MM.1S (cell line): ENCODE data around the gene POLR1F.
A peak's percentile ranks its signal among the peaks of the same experiment; 100 is the strongest.

ENCODE experiments used
- DNase-seq: peaks from one replicate; pipeline ENCODE4 v3.0.0-alpha.2; 2015
- H2AFZ ChIP-seq: fragments of 300-600 bp; sonication (generic); 2 replicates; pipeline ENCODE4 v1.6.0; 2016; ENCODE audit warnings: antibody characterized with exemption, low read length
- H3F3A ChIP-seq: fragments of 300-600 bp; sonication (generic); 2 replicates; pipeline ENCODE4 v1.6.1; 2016; ENCODE audit warnings: mild to moderate bottlenecking, antibody characterized with exemption, low read length, moderate library complexity, mixed read lengths; ENCODE audit not compliant: insufficient read depth
- H3K27ac ChIP-seq: fragments of 300-600 bp; sonication (generic); 2 replicates; pipeline ENCODE4 v1.5.1; 2016; ENCODE audit warnings: mild to moderate bottlenecking, low read length
- H3K27me3 ChIP-seq: fragments of 300-600 bp; sonication (generic); replicated peaks from 2 replicates; pipeline ENCODE4 v1.6.0; 2016; ENCODE audit warnings: low read length; ENCODE audit not compliant: insufficient read depth
- H3K36me3 ChIP-seq: fragments of 300-600 bp; sonication (generic); replicated peaks from 2 replicates; pipeline ENCODE4 v1.6.1; 2016; ENCODE audit warnings: mild to moderate bottlenecking, low read length, mixed read lengths; ENCODE audit not compliant: insufficient read depth
- H3K4me1 ChIP-seq: fragments of 300-600 bp; sonication (generic); 2 replicates; pipeline ENCODE4 v1.6.1; 2016; ENCODE audit warnings: low read length, mixed read lengths
- H3K4me2 ChIP-seq: fragments of 300-600 bp; sonication (generic); 2 replicates; pipeline ENCODE4 v1.6.0; 2016; ENCODE audit warnings: low read depth, low read length
- H3K4me3 ChIP-seq: fragments of 300-600 bp; sonication (generic); 2 replicates; pipeline ENCODE4 v1.5.1; 2016; ENCODE audit warnings: low read length, mixed read lengths
- H3K79me2 ChIP-seq: fragments of 300-600 bp; sonication (generic); 2 replicates; pipeline ENCODE4 v1.6.1; 2016; ENCODE audit warnings: mixed run types, low read length, mixed read lengths
- H3K9ac ChIP-seq: fragments of 300-600 bp; sonication (generic); 2 replicates; pipeline ENCODE4 v1.6.1; 2016; ENCODE audit warnings: low read length, mixed read lengths
- H3K9me2 ChIP-seq: fragments of 300-600 bp; sonication (generic); replicated peaks from 2 replicates; pipeline ENCODE4 v1.6.1; 2016; ENCODE audit warnings: mild to moderate bottlenecking, low read length, mixed read lengths; ENCODE audit not compliant: insufficient read depth
- H3K9me3 ChIP-seq: fragments of 300-600 bp; sonication (generic); replicated peaks from 2 replicates; pipeline ENCODE4 v1.6.1; 2016; ENCODE audit warnings: mild to moderate bottlenecking, low read length, mixed read lengths; ENCODE audit not compliant: insufficient read depth
- H4K20me1 ChIP-seq: fragments of 300-600 bp; sonication (generic); 2 replicates; pipeline ENCODE4 v1.6.1; 2016; ENCODE audit warnings: mild to moderate bottlenecking, low read length, moderate library complexity, mixed read lengths; ENCODE audit not compliant: insufficient read depth
- EZH2 ChIP-seq: fragments of 300-600 bp; sonication (generic); optimal IDR thresholded peaks from 2 replicates; pipeline ENCODE3; 2017; ENCODE audit warnings: low read depth, mild to moderate bottlenecking, antibody characterized with exemption, low read length, mixed read lengths
- EZH2phosphoT487 ChIP-seq: fragments of 300-600 bp; sonication (generic); IDR thresholded peaks from 2 replicates; pipeline ENCODE4 v1.6.1; 2018; ENCODE audit warnings: antibody characterized with exemption, low read length
- TF ChIP-seq, protein P1 (sequence below): fragments of 300-600 bp; sonication (generic); IDR thresholded peaks from 2 replicates; pipeline ENCODE4 v1.5.1; 2016; ENCODE audit warnings: antibody characterized with exemption, low read length, mixed read lengths

The POLR1F gene

DNA sequence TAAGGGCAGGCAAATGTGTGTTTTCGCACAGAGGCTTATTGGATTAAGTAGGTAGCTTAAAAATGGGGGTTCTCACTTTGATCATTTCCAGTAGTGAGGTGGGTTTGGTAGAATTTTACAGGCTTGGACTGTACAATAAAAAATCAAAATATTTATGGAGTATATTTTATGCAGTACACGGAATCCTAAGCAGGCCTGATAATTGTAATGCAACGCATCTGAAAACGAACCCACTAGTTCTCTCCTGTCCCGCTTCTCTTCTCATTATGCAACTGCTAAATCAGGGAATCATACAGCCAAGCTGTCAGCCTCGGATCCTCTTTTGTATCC is 377 bp upstream of the POLR1F start:
- no peak overlapping the region for H3K27ac ChIP-seq
- DNase-seq: no peak
- H3F3A ChIP-seq: no peaks in the 10 kb centered on the region
- TF ChIP-seq, protein P1, sequence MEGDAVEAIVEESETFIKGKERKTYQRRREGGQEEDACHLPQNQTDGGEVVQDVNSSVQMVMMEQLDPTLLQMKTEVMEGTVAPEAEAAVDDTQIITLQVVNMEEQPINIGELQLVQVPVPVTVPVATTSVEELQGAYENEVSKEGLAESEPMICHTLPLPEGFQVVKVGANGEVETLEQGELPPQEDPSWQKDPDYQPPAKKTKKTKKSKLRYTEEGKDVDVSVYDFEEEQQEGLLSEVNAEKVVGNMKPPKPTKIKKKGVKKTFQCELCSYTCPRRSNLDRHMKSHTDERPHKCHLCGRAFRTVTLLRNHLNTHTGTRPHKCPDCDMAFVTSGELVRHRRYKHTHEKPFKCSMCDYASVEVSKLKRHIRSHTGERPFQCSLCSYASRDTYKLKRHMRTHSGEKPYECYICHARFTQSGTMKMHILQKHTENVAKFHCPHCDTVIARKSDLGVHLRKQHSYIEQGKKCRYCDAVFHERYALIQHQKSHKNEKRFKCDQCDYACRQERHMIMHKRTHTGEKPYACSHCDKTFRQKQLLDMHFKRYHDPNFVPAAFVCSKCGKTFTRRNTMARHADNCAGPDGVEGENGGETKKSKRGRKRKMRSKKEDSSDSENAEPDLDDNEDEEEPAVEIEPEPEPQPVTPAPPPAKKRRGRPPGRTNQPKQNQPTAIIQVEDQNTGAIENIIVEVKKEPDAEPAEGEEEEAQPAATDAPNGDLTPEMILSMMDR: no peak
- TF ChIP-seq EZH2 (no peak), EZH2phosphoT487 (no peak)
- H3K9me2 ChIP-seq: no peaks in the 10 kb centered on the region
- peaks cover 15% of the 10 kb centered on the region for H3K4me1 ChIP-seq
- H2AFZ ChIP-seq: peak overlapping the region; percentile 28
- peaks cover 46% of the 10 kb centered on the region for H3K79me2 ChIP-seq
- peak overlapping the region; percentile 44 for H3K4me2 ChIP-seq
- H3K4me3 ChIP-seq: no peak overlapping the region
- H3K9ac ChIP-seq: no peak overlapping the region
- H3K9me3 ChIP-seq: no peaks in the 10 kb centered on the region
- no peaks in the 10 kb centered on the region; the same call in 1 of the 2 replicates for H4K20me1 ChIP-seq
- no peaks in the 10 kb centered on the region for H3K36me3 ChIP-seq
- no peaks in the 10 kb centered on the region for H3K27me3 ChIP-seq

- Histone ChIP-seq H3K36me3 (no peaks in the 10 kb centered on the region), H3F3A (no peaks in the 10 kb centered on the region), H3K9me3 (no peaks in the 10 kb centered on the region), H3K4me3 (peak overlapping the region; percentile 90; the same call in 1 of the 2 replicates), H3K9ac (no peak overlapping the region; the same call in 1 of the 2 replicates), H4K20me1 (no peaks in the 10 kb centered on the region; the same call in 1 of the 2 replicates), H3K27me3 (no peaks in the 10 kb centered on the region), H2AFZ (no peak overlapping the region), H3K9me2 (no peaks in the 10 kb centered on the region), H3K27ac (no peak overlapping the region), H3K4me2 (peak overlapping the region; percentile 84), H3K79me2 (peaks cover 64% of the 10 kb centered on the region), H3K4me1 (peaks cover 15% of the 10 kb centered on the region)
- TF ChIP-seq, protein P1: no peak
- TF ChIP-seq EZH2phosphoT487 (no peak), EZH2 (no peak)
- no peak for DNase-seq
Measured at GRCh38 chr7:19707240-19707639, 1.6 kb downstream of the POLR1F start.

DNA sequence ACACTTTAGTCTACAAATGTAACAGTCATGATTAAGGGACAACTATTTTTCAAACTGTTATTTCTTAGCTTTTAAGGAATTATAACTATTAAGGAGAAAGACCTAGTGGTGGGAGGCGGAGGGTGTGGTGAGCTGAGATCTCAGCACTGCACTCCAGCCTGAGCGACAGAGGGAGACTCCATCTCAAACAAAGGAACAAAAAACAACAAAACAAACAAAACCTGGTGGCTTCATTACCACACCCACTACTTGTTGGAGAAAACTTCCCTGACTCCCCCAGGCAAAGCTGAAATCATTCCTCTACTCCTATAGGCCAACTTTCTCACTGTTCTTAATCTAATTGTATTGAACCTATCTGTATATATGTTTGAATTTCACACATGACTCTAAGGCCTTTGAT is 3.2 kb downstream of the POLR1F start:
- H3K9ac ChIP-seq: no peak overlapping the region
- no peaks in the 10 kb centered on the region for H3K36me3 ChIP-seq
- H3K9me2 ChIP-seq: no peaks in the 10 kb centered on the region
- no peaks in the 10 kb centered on the region for H3K27me3 ChIP-seq
- H3K4me1 ChIP-seq: peaks cover 15% of the 10 kb centered on the region
- no peak overlapping the region for H2AFZ ChIP-seq
- no peaks in the 10 kb centered on the region for H3F3A ChIP-seq
- H3K4me3 ChIP-seq: no peak overlapping the region
- peaks cover 70% of the 10 kb centered on the region for H3K79me2 ChIP-seq
- no peak for TF ChIP-seq EZH2phosphoT487
- TF ChIP-seq, protein P1: no peak
- TF ChIP-seq EZH2: no peak
- H3K4me2 ChIP-seq: no peak overlapping the region
- no peak for DNase-seq
- H3K27ac ChIP-seq: no peak overlapping the region
- no peaks in the 10 kb centered on the region; the same call in 1 of the 2 replicates for H4K20me1 ChIP-seq
- no peaks in the 10 kb centered on the region for H3K9me3 ChIP-seq
